Upper lobe of right lung (tissue), 1 donor: Measurements from ENCODE around the gene LRRC53. TPM values are rescaled to one million over a fixed set of nuclear protein-coding genes. Genes with fewer than 3 reads are reported as not detected.

Experiments used
- ATAC-seq: fragments of 200-7000 bp; cut with Tn5 transposase; one replicate; pipeline ENCODE4 v1.9.1; 2020; ENCODE audit warnings: mild to moderate bottlenecking, moderate library complexity
- DNase-seq: peaks from one replicate; pipeline ENCODE4 v3.0.0-alpha.2; 2020
- H3K27ac ChIP-seq: fragments of 200-600 bp; one replicate; pipeline ENCODE4 v1.8.0; 2022
- H3K27me3 ChIP-seq: fragments of 200-600 bp; one replicate; pipeline ENCODE4 v1.8.0; 2022; ENCODE audit warnings: mild to moderate bottlenecking
- H3K36me3 ChIP-seq: fragments of 200-600 bp; one replicate; pipeline ENCODE4 v1.8.0; 2022
- H3K4me1 ChIP-seq: fragments of 200-600 bp; one replicate; pipeline ENCODE4 v1.8.0; 2022
- H3K4me3 ChIP-seq: fragments of 200-600 bp; one replicate; pipeline ENCODE4 v1.8.0; 2022; ENCODE audit warnings: mild to moderate bottlenecking
- H3K9me3 ChIP-seq: fragments of 200-600 bp; one replicate; pipeline ENCODE4 v1.8.0; 2022
- intact Hi-C: fragments of 100-400 bp; cut with DNase I; formaldehyde crosslinking; loops from one replicate; pipeline ENCODE4 v1.11.0; 2022
- total RNA-seq: library from RNA; stranded (reverse); fragmentation: NEBNext Ultra II Directional; extraction: Animal tissue kit (Norgen Biotek cat#: 25700); gene quantifications from one replicate; pipeline ENCODE4 v1.2.1, GENCODE V29; 2021
- TF ChIP-seq, protein P1 (sequence below): fragments of 200-600 bp; IDR thresholded peaks from one replicate; pipeline ENCODE4 v1.8.0; 2022; ENCODE audit warnings: antibody characterized with exemption
- donor health status: DM: no; HTN: yes; CAD: no; lungs with severe emphysema.

LRRC53 gene
- total RNA-seq, 1 donor from 2014 or later: not detected

GRCh38 chr1:74496669-74497068 is 15.7 kb downstream of the LRRC53 start:
- H3K9me3 ChIP-seq: no peaks in the 10 kb centered on the region
- TF ChIP-seq, protein P1, sequence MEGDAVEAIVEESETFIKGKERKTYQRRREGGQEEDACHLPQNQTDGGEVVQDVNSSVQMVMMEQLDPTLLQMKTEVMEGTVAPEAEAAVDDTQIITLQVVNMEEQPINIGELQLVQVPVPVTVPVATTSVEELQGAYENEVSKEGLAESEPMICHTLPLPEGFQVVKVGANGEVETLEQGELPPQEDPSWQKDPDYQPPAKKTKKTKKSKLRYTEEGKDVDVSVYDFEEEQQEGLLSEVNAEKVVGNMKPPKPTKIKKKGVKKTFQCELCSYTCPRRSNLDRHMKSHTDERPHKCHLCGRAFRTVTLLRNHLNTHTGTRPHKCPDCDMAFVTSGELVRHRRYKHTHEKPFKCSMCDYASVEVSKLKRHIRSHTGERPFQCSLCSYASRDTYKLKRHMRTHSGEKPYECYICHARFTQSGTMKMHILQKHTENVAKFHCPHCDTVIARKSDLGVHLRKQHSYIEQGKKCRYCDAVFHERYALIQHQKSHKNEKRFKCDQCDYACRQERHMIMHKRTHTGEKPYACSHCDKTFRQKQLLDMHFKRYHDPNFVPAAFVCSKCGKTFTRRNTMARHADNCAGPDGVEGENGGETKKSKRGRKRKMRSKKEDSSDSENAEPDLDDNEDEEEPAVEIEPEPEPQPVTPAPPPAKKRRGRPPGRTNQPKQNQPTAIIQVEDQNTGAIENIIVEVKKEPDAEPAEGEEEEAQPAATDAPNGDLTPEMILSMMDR: no peak
- H3K4me3 ChIP-seq: no peak overlapping the region
- DNase-seq: no peak
- no peaks in the 10 kb centered on the region for H3K36me3 ChIP-seq
- H3K4me1 ChIP-seq: no peaks in the 10 kb centered on the region
- intact Hi-C loops: no loop called here
- H3K27ac ChIP-seq: no peak overlapping the region
- no peak for ATAC-seq
- no peaks in the 10 kb centered on the region for H3K27me3 ChIP-seq

- intact Hi-C loops: no loop called here
- H3K4me1 ChIP-seq: no peaks in the 10 kb centered on the region
- TF ChIP-seq, protein P1: no peak
- no peak for ATAC-seq
- no peaks in the 10 kb centered on the region for H3K9me3 ChIP-seq
- no peaks in the 10 kb centered on the region for H3K36me3 ChIP-seq
- no peak for DNase-seq
- no peak overlapping the region for H3K4me3 ChIP-seq
- H3K27ac ChIP-seq: no peak overlapping the region
- H3K27me3 ChIP-seq: no peaks in the 10 kb centered on the region
Observed at GRCh38 chr1:74486036-74486435, 26.4 kb downstream of the LRRC53 start.

DNA sequence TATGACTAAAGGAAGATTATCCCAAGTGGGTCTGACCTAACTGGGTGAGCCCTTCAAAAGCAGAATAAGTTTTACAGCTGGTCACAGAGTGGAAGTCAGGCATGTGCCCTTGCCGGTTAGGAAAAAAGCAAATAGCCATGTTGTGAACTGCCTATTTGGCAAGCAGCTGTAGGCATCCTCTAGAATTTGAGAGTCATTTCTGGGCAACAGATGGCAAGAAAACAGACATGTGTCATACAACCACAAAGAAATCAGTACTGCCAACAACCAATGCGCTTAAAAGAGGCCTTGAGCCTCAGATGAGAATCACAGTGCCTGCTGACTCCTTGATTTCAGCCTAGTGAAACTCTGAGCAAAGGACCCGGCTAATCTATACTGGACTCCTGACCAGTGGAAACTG is 26.8 kb downstream of the LRRC53 start:
- H3K27me3 ChIP-seq: no peaks in the 10 kb centered on the region
- intact Hi-C loops: no loop called here
- H3K36me3 ChIP-seq: no peaks in the 10 kb centered on the region
- no peak for ATAC-seq
- no peak for DNase-seq
- no peaks in the 10 kb centered on the region for H3K4me1 ChIP-seq
- H3K9me3 ChIP-seq: no peaks in the 10 kb centered on the region
- H3K27ac ChIP-seq: no peak overlapping the region
- H3K4me3 ChIP-seq: no peak overlapping the region
- TF ChIP-seq, protein P1: no peak

DNA sequence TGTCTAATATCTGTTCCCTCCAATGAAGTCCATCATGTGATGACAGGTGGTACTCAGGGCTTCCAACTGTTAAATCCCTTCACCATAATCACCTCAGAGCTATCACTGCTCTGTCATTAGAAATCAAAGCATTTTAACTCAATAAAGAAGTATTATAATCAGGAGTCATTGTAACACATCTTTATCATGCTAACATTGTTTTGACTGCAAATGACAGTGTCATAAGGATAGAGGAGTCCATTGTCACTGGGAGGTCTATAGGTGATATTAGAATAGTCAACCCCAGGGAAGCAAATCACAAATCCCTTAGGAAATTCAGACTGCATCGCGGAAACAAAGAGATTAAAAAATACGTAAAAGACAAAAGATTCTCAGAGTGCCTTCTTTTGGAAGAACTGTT is 30.8 kb downstream of the LRRC53 start:
- Histone ChIP-seq H3K27ac (no peak overlapping the region), H3K36me3 (no peaks in the 10 kb centered on the region)
- intact Hi-C loops: no loop called here

DNA sequence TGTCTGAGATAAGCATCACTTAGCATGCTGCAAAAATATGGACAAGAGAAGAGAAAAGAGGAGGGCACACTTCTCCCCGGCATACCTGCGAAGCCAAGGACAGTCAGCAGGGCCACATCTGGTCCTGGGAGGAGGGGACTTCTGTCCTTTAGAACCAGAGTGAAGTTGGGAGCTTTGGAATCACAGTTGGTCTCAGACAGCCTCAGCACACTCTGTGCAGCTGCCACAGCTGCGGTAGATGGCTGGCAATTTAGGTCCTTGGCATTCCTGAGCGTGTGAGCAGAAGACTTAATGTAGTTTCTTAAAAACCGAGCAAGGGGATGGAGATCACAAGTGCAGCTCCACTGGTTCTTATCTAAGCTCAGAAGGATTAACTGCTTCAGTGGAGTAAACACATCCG is 32.3 kb downstream of the LRRC53 start:
- intact Hi-C loops: no loop called here
- ATAC-seq (no peak), DNase-seq (no peak)
- H3K36me3 ChIP-seq: no peaks in the 10 kb centered on the region
- H3K27ac ChIP-seq: no peak overlapping the region
- no peaks in the 10 kb centered on the region for H3K4me1 ChIP-seq
- TF ChIP-seq, protein P1: no peak
- H3K4me3 ChIP-seq: no peak overlapping the region
- H3K27me3 ChIP-seq: no peaks in the 10 kb centered on the region
- H3K9me3 ChIP-seq: no peaks in the 10 kb centered on the region

More for the DNA sequence above, 30.8 kb downstream of the LRRC53 start:
- no peak for ATAC-seq
- TF ChIP-seq, protein P1: no peak
- Histone ChIP-seq H3K27me3 (no peaks in the 10 kb centered on the region), H3K4me3 (no peak overlapping the region), H3K9me3 (no peaks in the 10 kb centered on the region), H3K4me1 (no peaks in the 10 kb centered on the region)
- DNase-seq: no peak

DNA sequence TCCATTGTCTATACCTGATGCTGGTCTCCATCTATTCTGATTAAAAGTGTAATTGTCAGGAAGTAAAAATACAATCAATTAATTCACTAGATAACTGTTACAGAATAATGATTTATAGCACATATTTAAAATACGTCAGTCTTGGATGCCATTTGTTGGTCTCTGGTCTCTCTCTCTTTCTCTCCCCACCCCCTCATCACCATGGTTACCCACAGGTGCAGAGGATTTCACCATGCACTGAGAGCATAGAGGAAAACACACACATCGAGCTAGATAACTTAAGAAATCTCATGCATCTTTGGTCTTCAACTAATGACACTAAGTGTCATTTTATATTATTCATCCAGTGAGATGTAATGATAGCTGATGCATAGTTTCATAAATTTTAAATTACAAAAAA is 33.4 kb downstream of the LRRC53 start:
- intact Hi-C loops: no loop called here
- no peak for ATAC-seq
- no peaks in the 10 kb centered on the region for H3K9me3 ChIP-seq

More for the DNA sequence above, 33.4 kb downstream of the LRRC53 start:
- Histone ChIP-seq H3K4me1 (no peaks in the 10 kb centered on the region), H3K4me3 (no peak overlapping the region), H3K27me3 (no peaks in the 10 kb centered on the region), H3K27ac (no peak overlapping the region), H3K36me3 (no peaks in the 10 kb centered on the region)
- TF ChIP-seq, protein P1: no peak
- DNase-seq: no peak
